HFF-Myc (cell line): Measurements from ENCODE around the gene ETV7.

Experiments
- DNase-seq: peaks from one replicate; pipeline ENCODE4 v3.0.0-alpha.2; 2011; ENCODE audit warnings: low read depth; ENCODE audit errors: extremely low read depth
- H3K4me3 ChIP-seq: replicated peaks from 2 replicates; pipeline ENCODE4 v1.5.1; 2011; ENCODE audit warnings: low read depth, mild to moderate bottlenecking, control low read depth, low read length
- TF ChIP-seq, protein P1 (sequence below): IDR thresholded peaks from 2 replicates; pipeline ENCODE4 v1.5.1; 2012; ENCODE audit warnings: mild to moderate bottlenecking, low read depth, low read length, control low read depth; ENCODE audit errors: missing control alignments

Gene ETV7

DNA sequence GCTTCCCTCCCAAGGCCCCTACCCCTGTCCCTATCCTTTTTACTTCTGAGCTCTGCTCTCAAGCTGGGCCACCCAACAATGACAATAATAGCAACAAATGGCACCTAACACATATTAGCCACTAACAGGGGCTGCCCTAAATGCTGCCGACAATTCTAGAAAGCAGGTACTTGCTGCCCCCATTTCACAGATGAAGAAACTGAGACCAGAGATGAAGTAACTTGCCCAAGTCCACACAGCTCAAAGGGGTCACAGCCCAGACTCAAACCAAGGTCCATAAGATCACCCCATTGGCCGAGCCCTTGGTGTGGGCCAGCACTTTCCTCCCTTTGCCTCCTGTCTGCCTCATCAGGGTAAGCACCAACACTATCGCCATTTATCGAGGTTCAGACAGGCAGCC is 62.8 kb downstream of the ETV7 start:
- DNase-seq = no peak
- TF ChIP-seq, protein P1, sequence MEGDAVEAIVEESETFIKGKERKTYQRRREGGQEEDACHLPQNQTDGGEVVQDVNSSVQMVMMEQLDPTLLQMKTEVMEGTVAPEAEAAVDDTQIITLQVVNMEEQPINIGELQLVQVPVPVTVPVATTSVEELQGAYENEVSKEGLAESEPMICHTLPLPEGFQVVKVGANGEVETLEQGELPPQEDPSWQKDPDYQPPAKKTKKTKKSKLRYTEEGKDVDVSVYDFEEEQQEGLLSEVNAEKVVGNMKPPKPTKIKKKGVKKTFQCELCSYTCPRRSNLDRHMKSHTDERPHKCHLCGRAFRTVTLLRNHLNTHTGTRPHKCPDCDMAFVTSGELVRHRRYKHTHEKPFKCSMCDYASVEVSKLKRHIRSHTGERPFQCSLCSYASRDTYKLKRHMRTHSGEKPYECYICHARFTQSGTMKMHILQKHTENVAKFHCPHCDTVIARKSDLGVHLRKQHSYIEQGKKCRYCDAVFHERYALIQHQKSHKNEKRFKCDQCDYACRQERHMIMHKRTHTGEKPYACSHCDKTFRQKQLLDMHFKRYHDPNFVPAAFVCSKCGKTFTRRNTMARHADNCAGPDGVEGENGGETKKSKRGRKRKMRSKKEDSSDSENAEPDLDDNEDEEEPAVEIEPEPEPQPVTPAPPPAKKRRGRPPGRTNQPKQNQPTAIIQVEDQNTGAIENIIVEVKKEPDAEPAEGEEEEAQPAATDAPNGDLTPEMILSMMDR = no peak

DNA sequence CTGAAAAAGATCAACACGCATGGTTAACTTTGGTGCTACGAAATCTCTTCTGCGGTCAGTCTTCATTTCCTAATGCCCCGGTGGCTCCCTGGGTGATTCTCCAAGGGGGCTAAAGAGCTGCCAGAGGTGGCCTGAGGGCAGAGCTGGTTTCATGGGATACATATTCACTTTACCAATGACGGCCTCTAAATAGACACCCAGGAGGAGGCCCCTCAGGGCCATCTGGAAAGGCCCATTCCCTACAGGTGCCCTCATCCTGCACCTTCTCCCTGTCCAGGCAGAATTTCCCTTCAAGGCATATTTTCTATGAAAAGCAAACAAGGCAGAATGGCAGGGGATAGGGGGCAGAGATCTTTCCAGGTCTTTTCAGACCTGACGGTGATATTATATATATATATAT is 63.3 kb downstream of the ETV7 start:
- DNase-seq = no peak

More for the DNA sequence above, 62.8 kb downstream of the ETV7 start:
- no peak overlapping the region for H3K4me3 ChIP-seq

DNA sequence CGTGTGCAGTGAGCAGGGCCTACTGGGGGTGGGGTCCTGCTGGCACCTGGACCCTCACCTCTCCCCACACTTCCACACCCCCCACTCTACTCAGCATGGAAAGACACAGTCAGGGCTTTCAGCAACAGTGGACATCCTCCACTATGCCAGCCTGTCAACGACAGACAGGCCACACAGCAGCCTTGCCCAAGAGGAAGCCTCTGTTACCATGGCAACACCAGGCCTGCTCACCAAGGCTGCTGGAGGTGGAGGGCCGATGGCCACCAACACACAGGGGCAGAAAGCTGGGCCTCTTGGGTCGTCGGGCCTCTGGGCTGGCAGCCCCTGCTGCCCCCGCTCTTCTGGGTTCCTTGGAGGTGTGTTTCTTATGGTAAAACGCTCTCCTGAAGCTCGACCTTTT is 64.4 kb downstream of the ETV7 start:
- no peak overlapping the region for H3K4me3 ChIP-seq
- TF ChIP-seq, protein P1 = no peak
- no peak for DNase-seq

More for the DNA sequence above, 63.3 kb downstream of the ETV7 start:
- no peak overlapping the region for H3K4me3 ChIP-seq
- TF ChIP-seq, protein P1 = no peak

DNA sequence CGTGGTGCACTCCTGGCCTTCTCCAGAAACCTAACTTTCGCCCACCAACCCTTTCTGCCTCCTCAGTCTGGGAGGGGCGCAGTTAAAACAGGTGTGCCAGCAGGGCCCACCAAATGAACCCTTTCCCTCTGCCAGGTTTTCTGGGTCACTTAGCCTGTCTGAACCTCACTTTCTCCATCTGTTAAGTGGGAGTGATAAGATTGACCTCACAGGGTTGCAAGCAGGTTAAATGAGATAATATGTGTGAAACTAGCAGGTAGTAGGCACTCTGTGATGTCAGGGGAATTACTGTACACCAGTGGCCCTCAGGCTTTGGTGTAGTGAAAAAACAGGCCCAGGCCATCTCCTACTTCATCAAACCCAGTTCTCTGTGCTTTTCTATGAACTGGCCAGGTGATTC is 64.9 kb downstream of the ETV7 start:
- no peak for DNase-seq
- TF ChIP-seq, protein P1 = no peak
- H3K4me3 ChIP-seq = no peak overlapping the region

DNA sequence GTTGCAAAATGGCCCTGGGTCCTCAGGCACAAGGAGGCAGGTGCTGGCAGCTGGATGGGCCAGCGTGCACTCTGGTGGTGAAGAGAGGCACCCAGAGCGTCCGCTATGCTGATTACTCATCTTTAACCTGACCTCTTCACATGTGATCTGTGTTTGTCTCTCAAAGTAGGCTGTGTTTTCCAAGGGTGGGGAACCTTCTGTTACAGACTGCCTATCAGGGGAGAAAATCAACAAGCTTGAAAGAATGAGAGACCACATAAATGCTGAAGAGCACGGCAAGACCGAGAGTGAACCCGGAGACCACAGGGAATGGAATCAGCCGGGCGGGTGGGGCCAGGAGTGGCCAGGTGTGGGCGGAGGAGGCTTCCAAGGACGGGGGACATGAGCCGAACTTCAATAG is 67.0 kb downstream of the ETV7 start:
- no peak for DNase-seq
- TF ChIP-seq, protein P1 = no peak
- H3K4me3 ChIP-seq = no peak overlapping the region

DNA sequence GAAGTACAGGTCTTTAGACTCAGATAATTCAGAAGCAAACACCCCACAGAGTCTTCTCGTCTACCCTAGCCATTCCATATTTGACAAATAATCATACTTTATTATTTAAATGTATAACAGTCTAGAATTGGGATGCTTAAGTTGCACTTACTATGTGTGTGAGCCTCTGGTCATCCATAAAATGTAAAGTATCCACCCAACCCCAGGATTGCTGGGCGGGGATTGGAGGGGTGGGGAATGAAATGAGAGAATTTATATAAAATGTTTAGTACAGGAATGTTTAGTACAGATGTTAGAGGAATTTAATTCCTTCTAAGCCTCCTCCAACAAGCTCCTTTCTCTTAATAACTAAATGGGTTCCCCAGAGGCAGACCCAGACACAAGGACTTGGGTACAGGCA is 67.6 kb downstream of the ETV7 start:
- TF ChIP-seq, protein P1 = no peak
- no peak overlapping the region for H3K4me3 ChIP-seq
- DNase-seq = no peak

DNA sequence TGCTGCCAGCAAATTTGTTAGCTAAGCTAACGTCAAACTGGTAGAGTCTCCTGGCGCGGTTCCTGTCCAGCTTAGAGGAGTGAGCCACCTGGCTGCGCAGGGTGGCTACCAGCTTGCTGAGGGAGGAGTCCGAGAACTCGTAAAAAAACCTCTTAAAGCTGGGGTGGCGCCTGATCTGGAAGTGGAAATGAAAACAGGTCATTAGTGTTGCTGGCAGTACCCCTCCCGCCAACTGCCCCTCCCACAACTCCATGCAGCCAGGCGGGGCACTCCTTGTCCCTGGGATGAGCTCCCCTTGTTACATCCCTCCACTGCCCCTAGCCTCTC is 68.1 kb downstream of the ETV7 start:
- DNase-seq = no peak
- TF ChIP-seq, protein P1 = no peak
- H3K4me3 ChIP-seq = no peak overlapping the region
